Subcutaneous abdominal adipose tissue (tissue), 5 donors: ENCODE measurements around the gene USP38.

Experiments
- H3K27ac ChIP-seq: one replicate; pipeline ENCODE4 v1.7.0; 2013; ENCODE audit warnings: low read depth, mild to moderate bottlenecking, inconsistent platforms, low read length, moderate library complexity
- H3K27me3 ChIP-seq, 5 donors: one replicate each; pipeline ENCODE4 v1.7.0; 2013; ENCODE audit warnings: low read length in 5 of 5, inconsistent platforms in 1 of 5; ENCODE audit not compliant: control insufficient read depth in 5 of 5, insufficient read depth in 4 of 5
- H3K36me3 ChIP-seq, 5 donors: one replicate each; pipeline ENCODE4 v1.7.0; 2013; ENCODE audit warnings: low read length in 5 of 5; ENCODE audit not compliant: control insufficient read depth in 5 of 5, insufficient read depth in 5 of 5
- H3K4me1 ChIP-seq, 5 donors: one replicate each; pipeline ENCODE4 v1.7.0; 2013; ENCODE audit warnings: low read length in 5 of 5, mild to moderate bottlenecking in 3 of 5, moderate library complexity in 1 of 5; ENCODE audit not compliant: control insufficient read depth in 5 of 5, insufficient read depth in 5 of 5
- H3K4me3 ChIP-seq, 5 donors: one replicate each; pipeline ENCODE4 v1.7.0; 2013; ENCODE audit warnings: low read length in 5 of 5, low read depth in 1 of 5
- H3K9ac ChIP-seq, 5 donors: one replicate each; pipeline ENCODE4 v1.7.0; 2013; ENCODE audit warnings: low read length in 5 of 5, mild to moderate bottlenecking in 4 of 5, moderate library complexity in 3 of 5
- H3K9me3 ChIP-seq, 5 donors: one replicate each; pipeline ENCODE4 v1.7.0; 2013; ENCODE audit warnings: low read length in 5 of 5; ENCODE audit not compliant: control insufficient read depth in 5 of 5
- donor health status: healthy.
- donor health status: healthy.
- donor health status: healthy.
- donor health status: healthy.
- donor health status: healthy.

The USP38 gene

GRCh38 chr4:143185253-143186107 lies 763 bp downstream of the USP38 start:
- H3K4me1 ChIP-seq = peaks cover 0 to 55% (median 48%) of the 10 kb centered on the region in 5 donors
- H3K9ac ChIP-seq = peak overlapping the region; percentile 95 to 99 (median 97)
- peaks cover 0 to 14% (median 2%) of the 10 kb centered on the region in 5 donors for H3K36me3 ChIP-seq
- H3K27ac ChIP-seq = peak overlapping the region; percentile 97
- H3K27me3 ChIP-seq = no peaks in the 10 kb centered on the region
- H3K9me3 ChIP-seq = no peaks in the 10 kb centered on the region
- peak overlapping the region; percentile 89 to 98 (median 91) for H3K4me3 ChIP-seq

- H3K27me3 ChIP-seq = no peaks in the 10 kb centered on the region
- no peaks in the 10 kb centered on the region for H3K9me3 ChIP-seq
- peak overlapping the region; percentile 97 for H3K27ac ChIP-seq
- peaks cover 0 to 55% (median 48%) of the 10 kb centered on the region in 5 donors for H3K4me1 ChIP-seq
- H3K36me3 ChIP-seq = peaks cover 0 to 22% (median 4%) of the 10 kb centered on the region in 5 donors
- peak overlapping the region; percentile 89 to 98 (median 91) for H3K4me3 ChIP-seq
- H3K9ac ChIP-seq = peak overlapping the region; percentile 81 to 99 (median 97)
Observed at GRCh38 chr4:143186212-143186611, 1.5 kb downstream of the USP38 start.

- peak overlapping the region; percentile 81 to 99 (median 97) for H3K9ac ChIP-seq
- peak overlapping the region; percentile 89 to 98 (median 91) for H3K4me3 ChIP-seq
- peaks cover 0 to 23% (median 6%) of the 10 kb centered on the region in 5 donors for H3K36me3 ChIP-seq
- H3K27me3 ChIP-seq = no peaks in the 10 kb centered on the region
- H3K27ac ChIP-seq = peak overlapping the region; percentile 97
- peaks cover 0 to 55% (median 48%) of the 10 kb centered on the region in 5 donors for H3K4me1 ChIP-seq
- no peaks in the 10 kb centered on the region for H3K9me3 ChIP-seq
Observed at GRCh38 chr4:143186649-143187048, 1.9 kb downstream of the USP38 start.

GRCh38 chr4:143188136-143189088 lies 3.7 kb downstream of the USP38 start:
- Histone ChIP-seq H3K27me3 (no peaks in the 10 kb centered on the region), H3K4me3 (peak overlapping the region; percentile 10 to 92 (median 89)), H3K36me3 (peaks cover 9 to 31% (median 21%) of the 10 kb centered on the region in 5 donors), H3K27ac (no peak overlapping the region), H3K9ac (peak overlapping the region in 3 of 5 donors; percentile 23 to 47 (median 42)), H3K9me3 (no peaks in the 10 kb centered on the region), H3K4me1 (peaks cover 0 to 55% (median 48%) of the 10 kb centered on the region in 5 donors)

- Histone ChIP-seq H3K9ac (peak overlapping the region in 2 of 5 donors; percentile 21 to 26), H3K36me3 (peaks cover 15 to 34% (median 27%) of the 10 kb centered on the region in 5 donors), H3K27ac (no peak overlapping the region), H3K4me1 (peaks cover 0 to 45% (median 41%) of the 10 kb centered on the region in 5 donors), H3K9me3 (no peaks in the 10 kb centered on the region), H3K27me3 (no peaks in the 10 kb centered on the region), H3K4me3 (no peak overlapping the region)
Observed at GRCh38 chr4:143189528-143189927, 4.8 kb downstream of the USP38 start.

- no peak overlapping the region for H3K27ac ChIP-seq
- no peaks in the 10 kb centered on the region for H3K27me3 ChIP-seq
- no peak overlapping the region for H3K9ac ChIP-seq
- H3K9me3 ChIP-seq = no peaks in the 10 kb centered on the region
- no peaks in the 10 kb centered on the region for H3K4me1 ChIP-seq
- H3K4me3 ChIP-seq = no peak overlapping the region
- peaks cover 55 to 78% (median 61%) of the 10 kb centered on the region in 5 donors for H3K36me3 ChIP-seq
Observed at GRCh38 chr4:143195581-143195980, 10.9 kb downstream of the USP38 start.

- peaks cover 59 to 82% (median 66%) of the 10 kb centered on the region in 5 donors for H3K36me3 ChIP-seq
- no peak overlapping the region for H3K4me3 ChIP-seq
- no peak overlapping the region for H3K27ac ChIP-seq
- H3K27me3 ChIP-seq = no peaks in the 10 kb centered on the region
- H3K9me3 ChIP-seq = no peaks in the 10 kb centered on the region
- no peak overlapping the region for H3K9ac ChIP-seq
- no peaks in the 10 kb centered on the region for H3K4me1 ChIP-seq
Observed at GRCh38 chr4:143196323-143196722, 11.6 kb downstream of the USP38 start.

- H3K27me3 ChIP-seq = no peaks in the 10 kb centered on the region
- H3K9me3 ChIP-seq = no peaks in the 10 kb centered on the region
- no peak overlapping the region for H3K9ac ChIP-seq
- no peak overlapping the region for H3K27ac ChIP-seq
- no peaks in the 10 kb centered on the region for H3K4me1 ChIP-seq
- no peak overlapping the region for H3K4me3 ChIP-seq
- H3K36me3 ChIP-seq = peaks cover 52 to 73% (median 61%) of the 10 kb centered on the region in 5 donors
Observed at GRCh38 chr4:143199503-143199902, 14.8 kb downstream of the USP38 start.

GRCh38 chr4:143202824-143203223 lies 18.1 kb downstream of the USP38 start:
- Histone ChIP-seq H3K4me1 (no peaks in the 10 kb centered on the region), H3K9ac (no peak overlapping the region), H3K9me3 (no peaks in the 10 kb centered on the region), H3K27ac (no peak overlapping the region), H3K27me3 (no peaks in the 10 kb centered on the region), H3K4me3 (no peak overlapping the region), H3K36me3 (peaks cover 42 to 70% (median 60%) of the 10 kb centered on the region in 5 donors)
